Dedifferentiated amniotic fluid mesenchymal stem cell (primary cell): Measurements from ENCODE around the gene APMAP.

ENCODE experiments used
- DNase-seq: peaks from one replicate; pipeline ENCODE4 v3.0.0-alpha.2; 2016; ENCODE audit errors: extremely low spot score

Gene APMAP

GRCh38 chr20:24965065-24965919 lies 27.3 kb downstream of the APMAP start:
- DNase-seq, result no peak

- DNase-seq, result no peak
Measured at GRCh38 chr20:24964506-24964840, 28.1 kb downstream of the APMAP start.

GRCh38 chr20:24963672-24964505 lies 28.7 kb downstream of the APMAP start:
- no peak for DNase-seq

- no peak for DNase-seq
Measured at GRCh38 chr20:24962510-24962909, 30.0 kb downstream of the APMAP start.

- no peak for DNase-seq
Measured at GRCh38 chr20:24962182-24962492, 30.4 kb downstream of the APMAP start.

- DNase-seq, result no peak
Measured at GRCh38 chr20:24961384-24962181, 31.0 kb downstream of the APMAP start.

GRCh38 chr20:24960861-24961260 lies 31.7 kb downstream of the APMAP start:
- DNase-seq, result no peak

- DNase-seq, result no peak
Measured at GRCh38 chr20:24960302-24960801, 32.2 kb downstream of the APMAP start.

GRCh38 chr20:24959591-24960301 lies 32.8 kb downstream of the APMAP start:
- no peak for DNase-seq

- DNase-seq, result no peak
Measured at GRCh38 chr20:24958506-24959385, 33.8 kb downstream of the APMAP start.

GRCh38 chr20:24957326-24958016 lies 35.1 kb downstream of the APMAP start:
- DNase-seq, result no peak

GRCh38 chr20:24956001-24956841 lies 36.3 kb downstream of the APMAP start:
- no peak for DNase-seq

GRCh38 chr20:24955045-24955444 lies 37.5 kb downstream of the APMAP start:
- DNase-seq, result no peak

- no peak for DNase-seq
Measured at GRCh38 chr20:24954566-24954965, 38.0 kb downstream of the APMAP start.

GRCh38 chr20:24954151-24954550 lies 38.4 kb downstream of the APMAP start:
- DNase-seq, result no peak

- DNase-seq, result no peak
Measured at GRCh38 chr20:24953621-24954133, 38.9 kb downstream of the APMAP start.

GRCh38 chr20:24953209-24953575 lies 39.4 kb downstream of the APMAP start:
- no peak for DNase-seq

- DNase-seq, result no peak
Measured at GRCh38 chr20:24952376-24953208, 40.0 kb downstream of the APMAP start.
